Right lobe of liver (tissue), 6 donors: ENCODE data around the gene PRR29. TPM values are rescaled to one million over a fixed set of nuclear protein-coding genes. Genes with fewer than 3 reads are reported as not detected.

Experiments
- ATAC-seq, 4 donors: fragments of 200-7000 bp; cut with Tn5 transposase; one replicate each; pipeline ENCODE4 v1.9.1; 2020; ENCODE audit warnings: mild to moderate bottlenecking in 4 of 4, moderate library complexity in 4 of 4
- DNase-seq, 3 donors: peaks; one replicate each; pipeline ENCODE4 v3.0.0-alpha.2; 2020
- H3K27ac ChIP-seq, 3 donors: fragments of 200-600 bp; one replicate each; pipeline ENCODE4 v1.8.0; 2022
- H3K27me3 ChIP-seq, 2 donors: fragments of 200-600 bp; one replicate each; pipeline ENCODE4 v1.8.0; 2022
- H3K36me3 ChIP-seq, 4 donors: fragments of 200-600 bp; sonication (generic) in 1 of 4; one replicate each; pipeline versions ENCODE4 v1.5.1 to v1.8.0; 2017 to 2022; ENCODE audit warnings: control low read depth in 1 of 4
- H3K4me1 ChIP-seq, 4 donors: fragments of 200-600 bp; sonication (generic) in 1 of 4; one replicate each; pipeline versions ENCODE4 v1.5.1 to v1.8.0; 2017 to 2022; ENCODE audit warnings: control low read depth in 1 of 4
- H3K4me3 ChIP-seq, 3 donors: fragments of 200-600 bp; one replicate each; pipeline ENCODE4 v1.8.0; 2022
- H3K9me3 ChIP-seq, 4 donors: fragments of 200-600 bp; sonication (generic) in 1 of 4; one replicate each; pipeline versions ENCODE4 v1.5.1 to v1.8.0; 2017 to 2022; ENCODE audit warnings: control low read depth in 1 of 4
- POLR2A ChIP-seq: fragments of 450-650 bp; IDR thresholded peaks from one replicate; pipeline ENCODE4 v1.6.1; 2017; ENCODE audit warnings: antibody characterized with exemption, mild to moderate bottlenecking
- WGBS: methylation state at CpG from one replicate; pipeline ENCODE4 v1.1.6; 2018; ENCODE audit warnings: low coverage, low lambda C conversion rate; ENCODE audit not compliant: insufficient coverage; ENCODE audit errors: missing lambda C conversion rate; 5-methylcytosine and 5-hydroxymethylcytosine counted together
- intact Hi-C, 2 donors: fragments of 100-400 bp; cut with DNase I; formaldehyde crosslinking; loops; one replicate each; pipeline versions ENCODE4 v1.11.2 to v1.14.1; 2022
- total RNA-seq, 6 experiments: library from RNA; depleted of rRNA in 2 of 6; stranded (reverse); fragments of >200 nt in 2 of 6; fragmentation: NEBNext Ultra II Directional in 3 of 6; extraction: Animal tissue kit (Norgen Biotek cat#: 25700) in 3 of 6; gene quantifications; one replicate each; pipeline versions ENCODE4 v1.1.0 to v1.2.4, GENCODE V29; 2016 to 2023
- TF ChIP-seq, protein P1 (sequence below), 4 donors: fragments of 200-600 bp in 3 of 4; fragments of 450-650 bp in 1 of 4; IDR thresholded peaks; one replicate each; pipeline versions ENCODE4 v1.5.1 to v1.8.0; 2016 to 2022; ENCODE audit warnings: antibody characterized with exemption in 4 of 4, mild to moderate bottlenecking in 2 of 4
- donor health status: DM: no; HTN: yes; CAD: no.
- donor health status: DM: no; HTN: no; CAD: no.
- donor health status: DM: no; HTN: no; CAD: no.
- donor health status: DM: no; HTN: yes; CAD: no.
- donor health status: DM: no; HTN: yes; CAD: no.

The PRR29 gene
- total RNA-seq, 6 experiments from 2014 or later, result 0.07 to 0.33 (median 0.12) TPM; not detected in 3

DNA sequence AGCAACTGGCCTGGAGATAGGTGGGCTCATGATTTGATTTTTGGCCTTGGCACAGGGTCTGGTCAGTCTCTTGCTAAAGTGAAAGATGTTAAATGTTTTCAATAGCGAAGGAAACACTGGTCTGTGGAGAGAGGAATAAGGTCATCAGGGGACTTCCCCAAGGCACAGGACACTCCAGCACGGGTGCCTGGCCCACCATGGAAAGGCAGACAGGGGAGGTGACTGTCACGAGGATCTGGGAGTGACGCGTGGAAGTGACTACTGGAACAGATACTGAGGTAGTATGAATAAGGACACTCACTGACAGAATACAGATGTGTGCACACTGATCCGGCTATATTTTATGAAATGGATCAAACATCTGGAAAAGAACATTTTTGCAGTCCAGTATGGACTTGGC lies 39.0 kb downstream of the PRR29 start:
- no peaks in the 10 kb centered on the region for H3K9me3 ChIP-seq
- TF ChIP-seq POLR2A, result no peak
- TF ChIP-seq, protein P1, sequence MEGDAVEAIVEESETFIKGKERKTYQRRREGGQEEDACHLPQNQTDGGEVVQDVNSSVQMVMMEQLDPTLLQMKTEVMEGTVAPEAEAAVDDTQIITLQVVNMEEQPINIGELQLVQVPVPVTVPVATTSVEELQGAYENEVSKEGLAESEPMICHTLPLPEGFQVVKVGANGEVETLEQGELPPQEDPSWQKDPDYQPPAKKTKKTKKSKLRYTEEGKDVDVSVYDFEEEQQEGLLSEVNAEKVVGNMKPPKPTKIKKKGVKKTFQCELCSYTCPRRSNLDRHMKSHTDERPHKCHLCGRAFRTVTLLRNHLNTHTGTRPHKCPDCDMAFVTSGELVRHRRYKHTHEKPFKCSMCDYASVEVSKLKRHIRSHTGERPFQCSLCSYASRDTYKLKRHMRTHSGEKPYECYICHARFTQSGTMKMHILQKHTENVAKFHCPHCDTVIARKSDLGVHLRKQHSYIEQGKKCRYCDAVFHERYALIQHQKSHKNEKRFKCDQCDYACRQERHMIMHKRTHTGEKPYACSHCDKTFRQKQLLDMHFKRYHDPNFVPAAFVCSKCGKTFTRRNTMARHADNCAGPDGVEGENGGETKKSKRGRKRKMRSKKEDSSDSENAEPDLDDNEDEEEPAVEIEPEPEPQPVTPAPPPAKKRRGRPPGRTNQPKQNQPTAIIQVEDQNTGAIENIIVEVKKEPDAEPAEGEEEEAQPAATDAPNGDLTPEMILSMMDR (IDR thresholded peaks at IDR 0.05), result no peak
- H3K4me3 ChIP-seq, result no peak overlapping the region
- intact Hi-C loops, result loop anchor here in 1 of 2 donors (10.0 kb wide), 1 partner anchor 98 kb away; the partner anchor contains the start of gene ERN1
- H3K27me3 ChIP-seq, result no peaks in the 10 kb centered on the region
- H3K4me1 ChIP-seq, result peaks cover 0 to 8% (median 0%) of the 10 kb centered on the region in 4 donors
- WGBS, result 93% methylated on average over 4 of the region's 6 CpGs
- DNase-seq (peak in 1 of 3 donors; percentile 30), ATAC-seq (peak in 1 of 4 donors; percentile 23)
- H3K36me3 ChIP-seq, result peaks cover 0 to 41% (median 3%) of the 10 kb centered on the region in 4 donors
- no peak overlapping the region for H3K27ac ChIP-seq

DNA sequence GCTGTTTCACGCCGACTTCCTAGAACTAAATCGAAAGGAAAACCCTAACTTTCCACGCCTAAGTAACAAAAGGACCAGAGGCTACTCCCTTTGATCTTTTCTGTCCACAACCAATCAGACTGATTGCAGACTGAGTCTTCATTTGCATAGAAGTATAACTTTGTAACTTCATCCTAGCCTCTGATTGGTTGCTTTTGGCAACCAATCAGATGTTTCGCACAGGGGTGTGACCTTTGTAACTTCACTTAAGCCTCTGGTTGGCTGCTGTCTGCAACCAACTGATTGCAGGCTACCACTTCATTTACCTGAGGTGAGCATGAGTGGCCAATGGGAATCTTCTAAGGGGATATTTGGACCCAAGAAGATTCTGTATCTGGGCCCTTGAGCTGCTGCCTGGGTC lies 39.7 kb downstream of the PRR29 start:
- no peak overlapping the region for H3K4me3 ChIP-seq
- intact Hi-C loops, result loop anchor here in 1 of 2 donors (10.0 kb wide), 1 partner anchor 97 kb away; the partner anchor contains the start of gene ERN1
- no peaks in the 10 kb centered on the region for H3K9me3 ChIP-seq
- H3K27ac ChIP-seq, result no peak overlapping the region
- DNase-seq (peak in 1 of 3 donors; percentile 18), ATAC-seq (no peak)
- H3K36me3 ChIP-seq, result peaks cover 0 to 47% (median 3%) of the 10 kb centered on the region in 4 donors
- WGBS, result 57% methylated on average over 1 of the region's 5 CpGs
- TF ChIP-seq, protein P1 (IDR thresholded peaks at IDR 0.05), result no peak
- TF ChIP-seq POLR2A, result no peak
- no peaks in the 10 kb centered on the region for H3K27me3 ChIP-seq
- H3K4me1 ChIP-seq, result peaks cover 0 to 8% (median 0%) of the 10 kb centered on the region in 4 donors

DNA sequence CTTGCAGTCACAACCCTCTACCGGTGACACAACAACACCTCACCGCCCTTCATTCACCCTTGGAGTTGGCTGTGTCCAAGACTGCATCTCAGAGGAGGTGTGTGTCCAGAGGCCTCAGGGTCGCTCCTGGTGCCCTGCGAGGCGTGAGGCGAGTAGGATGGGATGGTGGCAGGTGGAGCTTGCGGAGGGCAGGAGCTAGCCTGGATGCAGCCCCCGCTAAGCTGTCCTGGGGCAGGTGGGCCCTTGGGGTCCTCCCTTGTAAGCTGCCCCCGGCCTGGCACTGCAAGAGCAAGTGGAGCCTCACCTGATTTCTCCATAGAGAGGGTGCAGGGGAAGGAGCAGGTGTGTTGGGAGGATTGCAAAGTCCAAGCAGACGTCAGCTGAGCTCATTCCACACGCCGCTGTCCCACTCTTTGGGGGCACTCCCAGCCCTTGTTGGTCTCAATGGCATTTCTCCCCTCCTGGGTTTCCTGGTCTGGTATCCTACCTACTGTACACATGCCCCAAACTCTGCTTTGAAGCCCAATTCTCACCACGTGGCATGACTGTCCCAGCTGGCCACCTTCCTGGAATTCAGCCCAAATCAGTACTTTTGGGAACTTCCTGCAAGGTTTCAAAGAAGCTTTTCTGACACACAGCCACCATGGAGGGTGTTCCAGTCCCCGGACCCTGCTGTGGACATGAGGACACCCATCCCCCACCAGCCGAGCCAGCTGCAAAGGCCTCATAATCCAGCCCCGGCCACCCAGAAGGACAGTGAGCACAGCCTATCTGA lies 40.4 kb downstream of the PRR29 start:
- H3K27ac ChIP-seq, result no peak overlapping the region
- peaks cover 3 to 54% (median 5%) of the 10 kb centered on the region in 4 donors for H3K36me3 ChIP-seq
- H3K4me3 ChIP-seq, result no peak overlapping the region
- DNase-seq, result peak in 1 of 3 donors; percentile 41
- no peaks in the 10 kb centered on the region for H3K27me3 ChIP-seq
- peaks cover 0 to 8% (median 0%) of the 10 kb centered on the region in 4 donors for H3K4me1 ChIP-seq
- intact Hi-C loops, result loop anchor here in 1 of 2 donors (10.0 kb wide), 1 partner anchor 96 kb away; the partner anchor contains the start of gene ERN1
- no peak for TF ChIP-seq POLR2A
- TF ChIP-seq, protein P1 (IDR thresholded peaks at IDR 0.05), result no peak
- 76% methylated on average over 5 of the region's 16 CpGs for WGBS
- ATAC-seq, result peak in 1 of 4 donors; percentile 18
- no peaks in the 10 kb centered on the region for H3K9me3 ChIP-seq

DNA sequence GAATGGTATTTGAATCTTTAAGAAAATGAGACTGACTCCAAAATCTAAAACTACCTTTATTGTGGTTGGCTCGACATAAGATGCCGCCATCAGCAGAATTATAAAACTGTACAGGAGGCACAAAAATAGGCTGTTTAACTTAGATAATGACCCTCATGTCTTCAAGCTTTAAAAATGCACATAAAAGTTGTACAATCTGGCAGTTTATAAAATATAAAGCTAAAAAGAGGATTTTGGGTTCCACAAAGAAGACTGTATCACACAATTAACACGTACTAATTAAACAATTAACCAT lies 40.9 kb downstream of the PRR29 start:
- 97% methylated on average over 3 of the region's 3 CpGs for WGBS
- no peaks in the 10 kb centered on the region for H3K27me3 ChIP-seq
- no peak overlapping the region for H3K27ac ChIP-seq
- peaks cover 0 to 8% (median 0%) of the 10 kb centered on the region in 4 donors for H3K4me1 ChIP-seq
- intact Hi-C loops, result loop anchor here in 1 of 2 donors (10.0 kb wide), 1 partner anchor 96 kb away; the partner anchor contains the start of gene ERN1
- no peak for ATAC-seq
- TF ChIP-seq, protein P1 (IDR thresholded peaks at IDR 0.05), result no peak
- no peak for TF ChIP-seq POLR2A
- DNase-seq, result no peak
- peaks cover 4 to 59% (median 8%) of the 10 kb centered on the region in 4 donors for H3K36me3 ChIP-seq
- H3K4me3 ChIP-seq, result no peak overlapping the region
- no peaks in the 10 kb centered on the region for H3K9me3 ChIP-seq
